ENCODE results near the gene COL8A1.
"Not testable (repeated sequence)": the region's sequence is repeated elsewhere in the genome, so short reads cannot be mapped to it uniquely, and the experiment has no call there.

The COL8A1 gene

GRCh38 chr3:99638167-99638948 lies at the start of gene COL8A1:
Gene COL8A1, plus strand, starts transcription at chr3:99638594. Its CDS starts 152,089 bp downstream, at chr3:99790683.
- DNase-seq, result peak; percentile 80

- not testable (repeated sequence) for DNase-seq
These were observed 49.2 kb upstream of the COL8A1 start for GRCh38 chr3:99589168-99589567.

- no peak for DNase-seq
These were observed 38.5 kb upstream of the COL8A1 start for GRCh38 chr3:99599894-99600293.

GRCh38 chr3:99601515-99601914 lies 36.9 kb upstream of the COL8A1 start:
- DNase-seq, result no peak

GRCh38 chr3:99602183-99602582 lies 36.2 kb upstream of the COL8A1 start:
- DNase-seq, result no peak

GRCh38 chr3:99607151-99607550 lies 31.2 kb upstream of the COL8A1 start:
- no peak for DNase-seq

GRCh38 chr3:99614768-99615167 lies 23.6 kb upstream of the COL8A1 start:
- no peak for DNase-seq

- DNase-seq, result peak; percentile 31
These were observed 18.2 kb upstream of the COL8A1 start for GRCh38 chr3:99620077-99620767.

- DNase-seq, result peak; percentile 33
These were observed 17.4 kb upstream of the COL8A1 start for GRCh38 chr3:99620976-99621375.

- DNase-seq, result no peak
These were observed 13.7 kb upstream of the COL8A1 start for GRCh38 chr3:99624496-99625236.

- DNase-seq, result no peak
These were observed 13.2 kb upstream of the COL8A1 start for GRCh38 chr3:99625237-99625622.

GRCh38 chr3:99625643-99626416 lies 12.6 kb upstream of the COL8A1 start:
- DNase-seq, result peak; percentile 77

GRCh38 chr3:99626417-99626788 lies 12.0 kb upstream of the COL8A1 start:
- no peak for DNase-seq

- DNase-seq, result peak; percentile 53
These were observed 11.2 kb upstream of the COL8A1 start for GRCh38 chr3:99627062-99627826.

GRCh38 chr3:99630815-99631214 lies 7.6 kb upstream of the COL8A1 start:
- no peak for DNase-seq

GRCh38 chr3:99633887-99634558 lies 4.4 kb upstream of the COL8A1 start:
- no peak for DNase-seq

GRCh38 chr3:99634881-99635280 lies 3.5 kb upstream of the COL8A1 start:
- no peak for DNase-seq

GRCh38 chr3:99635348-99635747 lies 3.0 kb upstream of the COL8A1 start:
- DNase-seq, result no peak

GRCh38 chr3:99637016-99637367 lies 1.4 kb upstream of the COL8A1 start:
- no peak for DNase-seq

- peak; percentile 92 for DNase-seq
These were observed 854 bp upstream of the COL8A1 start for GRCh38 chr3:99637368-99638111.

GRCh38 chr3:99639579-99639978 lies 1.2 kb downstream of the COL8A1 start:
- no peak for DNase-seq
